Keratinocyte (primary cell): ENCODE results near the gene USP9X. TPM values are rescaled to one million over a fixed set of nuclear protein-coding genes. Genes with fewer than 3 reads are reported as not detected.
"Not testable (repeated sequence)": the region's sequence is repeated elsewhere in the genome, so short reads cannot be mapped to it uniquely, and the experiment has no call there.

Experiments used
- DNase-seq: peaks from one replicate; pipeline ENCODE4 v3.0.0-alpha.2; 2011; ENCODE audit warnings: low read depth, missing footprints, low spot score
- FAIRE-seq: peaks from 2 replicates; lab custom pipeline; 2011; peaks lifted over from hg19 to GRCh38; lab: Jason Lieb, UNC
- H2AFZ ChIP-seq: 2 replicates; pipeline ENCODE4 v1.6.0; 2012; ENCODE audit warnings: low read length, control low read depth, inconsistent platforms; ENCODE audit not compliant: control insufficient read depth
- H3K27ac ChIP-seq: 2 replicates; pipeline ENCODE4 v1.5.1; 2011; ENCODE audit warnings: low read length; ENCODE audit not compliant: control insufficient read depth, insufficient read depth
- H3K27me3 ChIP-seq: 3 replicates; pipeline ENCODE4 v1.6.0; 2011; ENCODE audit warnings: low read length; ENCODE audit not compliant: control insufficient read depth, insufficient read depth; ENCODE audit errors: extremely low read depth
- H3K36me3 ChIP-seq, 2 experiments: 2 replicates in 1 of 2; 3 replicates in 1 of 2; pipeline ENCODE4 v1.5.1; 2011; ENCODE audit warnings: low read length in 2 of 2, mild to moderate bottlenecking in 1 of 2; ENCODE audit not compliant: control insufficient read depth in 2 of 2, insufficient read depth in 2 of 2; ENCODE audit errors: extremely low read depth in 1 of 2
- H3K4me1 ChIP-seq: 3 replicates; pipeline ENCODE4 v1.5.1; 2011; ENCODE audit warnings: low read length; ENCODE audit not compliant: control insufficient read depth, insufficient read depth; ENCODE audit errors: extremely low read depth
- H3K4me2 ChIP-seq: 3 replicates; pipeline ENCODE4 v1.6.0; 2011; ENCODE audit warnings: low read depth, low read length; ENCODE audit not compliant: control insufficient read depth, insufficient read depth; ENCODE audit errors: extremely low read depth
- H3K4me3 ChIP-seq, 3 experiments: fragments of 200-600 bp in 1 of 3; sonication (generic) in 1 of 3; 2 replicates in 2 of 3; 3 replicates in 1 of 3; pipeline ENCODE4 v1.5.1; 2011 to 2016; ENCODE audit warnings: low read length in 3 of 3, mild to moderate bottlenecking in 3 of 3, control low read depth in 2 of 3, inconsistent platforms in 1 of 3, low read depth in 1 of 3, mixed read lengths in 1 of 3, mixed run types in 1 of 3, moderate library complexity in 1 of 3; ENCODE audit not compliant: control insufficient read depth in 2 of 3, insufficient read depth in 2 of 3; ENCODE audit errors: extremely low read depth in 1 of 3
- H3K79me2 ChIP-seq: 2 replicates; pipeline ENCODE4 v1.6.0; 2012; ENCODE audit warnings: low read length; ENCODE audit not compliant: control insufficient read depth, insufficient read depth
- H3K9ac ChIP-seq: 3 replicates; pipeline ENCODE4 v1.6.0; 2011; ENCODE audit warnings: low read length; ENCODE audit not compliant: control insufficient read depth, insufficient read depth; ENCODE audit errors: extremely low read depth
- H3K9me1 ChIP-seq: 3 replicates; pipeline ENCODE4 v1.6.0; 2011; ENCODE audit warnings: low read length; ENCODE audit not compliant: control insufficient read depth, insufficient read depth; ENCODE audit errors: extremely low read depth
- H3K9me3 ChIP-seq: 2 replicates; pipeline ENCODE4 v1.5.1; 2012; ENCODE audit warnings: low read depth, low read length; ENCODE audit not compliant: control insufficient read depth
- H4K20me1 ChIP-seq: 3 replicates; pipeline ENCODE4 v1.6.0; 2011; ENCODE audit warnings: low read length; ENCODE audit not compliant: control insufficient read depth, insufficient read depth; ENCODE audit errors: extremely low read depth
- EZH2 ChIP-seq: IDR thresholded peaks from one replicate; pipeline ENCODE4 v1.6.1; 2012; ENCODE audit warnings: inconsistent platforms, mild to moderate bottlenecking, low read length, moderate library complexity
- dilution Hi-C: fragments of 300-500 bp; cut with MboI; formaldehyde crosslinking; loops from one replicate; pipeline ENCODE4 v1.7.0; 2020; ENCODE audit warnings: low sequenced_read_pairs; ENCODE audit not compliant: extremely low pct_ligation_motif_present
- polyA plus RNA-seq, 5 experiments: library from polyadenylated mRNA; depleted of rRNA in 3 of 5; stranded (reverse) in 3 of 5; stranded (forward) in 1 of 5; unstranded in 1 of 5; fragments of >200 nt; gene quantifications; 1 replicate in 1 of 5; 2 replicates in 3 of 5; 3 replicates in 1 of 5; pipeline versions ENCODE4 v1.2.1 to v1.2.3, GENCODE V29; 2011 to 2012; ENCODE audit warnings: missing spikeins in 2 of 5, low read depth in 1 of 5, low replicate concordance in 1 of 5
- TF ChIP-seq, protein P1 (sequence below), 3 experiments: IDR thresholded peaks in 1 of 3; conservative IDR thresholded peaks in 1 of 3; optimal IDR thresholded peaks in 1 of 3; 2 replicates in 2 of 3; 3 replicates in 1 of 3; pipeline versions ENCODE3 to v1.5.1; 2011; ENCODE audit warnings: low read length in 3 of 3, mild to moderate bottlenecking in 3 of 3, moderate library complexity in 2 of 3, control low read depth in 1 of 3, inconsistent platforms in 1 of 3; ENCODE audit not compliant: insufficient read depth in 2 of 3; ENCODE audit errors: extremely low read depth in 1 of 3

Gene USP9X
- polyA plus RNA-seq, 1 donor (not counting 4 experiments of a cell fraction or from before 2014, with no cell fraction given), result 44.8 TPM

DNA sequence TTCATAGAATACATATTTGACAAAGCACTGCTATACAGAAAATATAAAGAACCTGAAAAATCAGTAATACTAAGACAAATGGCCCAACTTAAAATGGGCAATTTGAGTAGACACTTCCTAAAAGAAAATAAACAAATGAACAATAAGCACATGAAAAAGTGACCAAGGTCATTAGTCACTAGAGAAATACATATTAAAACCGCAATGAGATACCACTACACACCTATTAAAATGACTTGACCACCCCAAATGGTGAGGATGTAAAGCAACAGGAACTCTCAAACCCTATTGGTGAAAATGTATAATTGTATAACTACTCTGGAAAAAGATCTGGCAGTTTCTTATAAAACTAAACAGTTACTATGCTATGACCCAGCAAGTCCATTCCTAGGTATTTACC, 34.0 kb upstream of the USP9X start:
- dilution Hi-C loops, result no loop called here

DNA sequence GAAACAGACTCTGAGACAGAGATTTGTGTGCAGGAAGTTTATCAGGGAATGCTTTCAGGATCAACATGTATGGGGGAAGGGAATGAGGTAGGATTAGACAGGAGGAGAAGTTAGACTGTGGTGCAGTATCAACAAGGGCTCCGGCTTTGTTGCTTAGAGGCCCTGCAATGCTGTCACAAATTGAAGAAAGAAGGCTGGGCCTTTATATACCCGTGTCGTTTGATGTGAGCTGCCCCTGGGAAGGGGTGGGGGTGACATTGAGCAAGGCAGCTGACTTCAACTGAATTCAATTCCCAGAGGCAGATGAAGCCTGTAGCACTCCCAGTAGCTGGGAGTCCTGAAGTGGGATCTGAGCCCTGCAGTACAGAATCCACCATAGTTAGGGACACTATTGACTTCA, 29.5 kb upstream of the USP9X start:
- TF ChIP-seq, protein P1, sequence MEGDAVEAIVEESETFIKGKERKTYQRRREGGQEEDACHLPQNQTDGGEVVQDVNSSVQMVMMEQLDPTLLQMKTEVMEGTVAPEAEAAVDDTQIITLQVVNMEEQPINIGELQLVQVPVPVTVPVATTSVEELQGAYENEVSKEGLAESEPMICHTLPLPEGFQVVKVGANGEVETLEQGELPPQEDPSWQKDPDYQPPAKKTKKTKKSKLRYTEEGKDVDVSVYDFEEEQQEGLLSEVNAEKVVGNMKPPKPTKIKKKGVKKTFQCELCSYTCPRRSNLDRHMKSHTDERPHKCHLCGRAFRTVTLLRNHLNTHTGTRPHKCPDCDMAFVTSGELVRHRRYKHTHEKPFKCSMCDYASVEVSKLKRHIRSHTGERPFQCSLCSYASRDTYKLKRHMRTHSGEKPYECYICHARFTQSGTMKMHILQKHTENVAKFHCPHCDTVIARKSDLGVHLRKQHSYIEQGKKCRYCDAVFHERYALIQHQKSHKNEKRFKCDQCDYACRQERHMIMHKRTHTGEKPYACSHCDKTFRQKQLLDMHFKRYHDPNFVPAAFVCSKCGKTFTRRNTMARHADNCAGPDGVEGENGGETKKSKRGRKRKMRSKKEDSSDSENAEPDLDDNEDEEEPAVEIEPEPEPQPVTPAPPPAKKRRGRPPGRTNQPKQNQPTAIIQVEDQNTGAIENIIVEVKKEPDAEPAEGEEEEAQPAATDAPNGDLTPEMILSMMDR (optimal IDR thresholded peaks at IDR 0.05 in 1 of 3, IDR thresholded peaks at IDR 0.05 in 1 of 3, conservative IDR thresholded peaks at IDR 0.05 in 1 of 3; ENCODE audit: extremely low read depth in 1 of 3, insufficient read depth in 2 of 3, low read length in 3 of 3), result no peak
- TF ChIP-seq EZH2, result no peak
- Histone ChIP-seq H3K4me2 (no peak overlapping the region), H3K9ac (no peak overlapping the region), H2AFZ (no peak overlapping the region), H3K36me3 (no peaks in the 10 kb centered on the region), H3K4me3 (no peak overlapping the region), H4K20me1 (no peaks in the 10 kb centered on the region), H3K9me1 (no peaks in the 10 kb centered on the region), H3K27ac (no peak overlapping the region), H3K4me1 (no peaks in the 10 kb centered on the region), H3K9me3 (no peaks in the 10 kb centered on the region), H3K79me2 (no peaks in the 10 kb centered on the region), H3K27me3 (no peaks in the 10 kb centered on the region)
- dilution Hi-C loops, result no loop called here
- no peak for DNase-seq
- no peak for FAIRE-seq

More for the DNA sequence above, 34.0 kb upstream of the USP9X start:
- Histone ChIP-seq H3K36me3 (no peaks in the 10 kb centered on the region), H3K9me3 (no peaks in the 10 kb centered on the region), H4K20me1 (no peaks in the 10 kb centered on the region), H3K79me2 (no peaks in the 10 kb centered on the region), H3K4me2 (no peak overlapping the region), H3K9ac (no peak overlapping the region), H3K27me3 (peaks cover 5% of the 10 kb centered on the region), H3K9me1 (no peaks in the 10 kb centered on the region), H3K27ac (no peak overlapping the region), H3K4me3 (no peak overlapping the region), H3K4me1 (no peaks in the 10 kb centered on the region), H2AFZ (no peak overlapping the region)
- DNase-seq, result no peak
- FAIRE-seq, result no peak
- no peak for TF ChIP-seq EZH2
- TF ChIP-seq, protein P1 (optimal IDR thresholded peaks at IDR 0.05 in 1 of 3, IDR thresholded peaks at IDR 0.05 in 1 of 3, conservative IDR thresholded peaks at IDR 0.05 in 1 of 3; ENCODE audit: extremely low read depth in 1 of 3, insufficient read depth in 2 of 3, low read length in 3 of 3), result no peak

DNA sequence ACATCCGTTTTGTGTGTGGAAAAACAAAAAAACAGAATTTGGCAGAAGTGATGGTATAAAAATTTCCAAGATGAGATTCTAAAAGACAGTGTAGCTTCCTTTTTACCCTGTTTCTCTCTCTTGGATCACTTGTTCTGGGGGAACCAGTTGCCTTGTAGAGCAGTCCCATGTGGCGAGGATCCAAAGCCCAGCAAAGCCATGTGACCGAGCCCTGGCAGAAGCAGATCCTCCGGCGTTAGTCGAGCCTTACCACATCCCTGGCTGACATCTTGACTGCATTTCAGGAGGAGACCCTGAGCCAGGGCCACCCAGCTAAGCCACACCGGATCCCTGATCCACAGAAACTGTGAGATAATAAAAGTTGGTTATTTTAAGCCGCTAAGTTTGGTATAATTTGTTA, 22.0 kb upstream of the USP9X start:
- H3K79me2 ChIP-seq, H3K4me2 ChIP-seq, H2AFZ ChIP-seq, H3K4me3 ChIP-seq, H3K4me1 ChIP-seq, H4K20me1 ChIP-seq, H3K36me3 ChIP-seq, FAIRE-seq, H3K27ac ChIP-seq, H3K9ac ChIP-seq, H3K9me1 ChIP-seq, H3K9me3 ChIP-seq, DNase-seq, H3K27me3 ChIP-seq, dilution Hi-C loops: not testable (repeated sequence)
